Tibial nerve (tissue), 4 donors: ENCODE data around the gene ACSL1.

Experiments used
- EP300 ChIP-seq, 2 donors: sonication (generic); formaldehyde crosslinking; IDR thresholded peaks; one replicate each; pipeline ENCODE4 v1.6.1; 2017; ENCODE audit warnings: antibody characterized with exemption in 2 of 2, mild to moderate bottlenecking in 1 of 2
- POLR2A ChIP-seq, 2 donors: fragments of 450-650 bp; IDR thresholded peaks; one replicate each; pipeline ENCODE4 v1.6.1; 2017; ENCODE audit warnings: antibody characterized with exemption in 2 of 2, mild to moderate bottlenecking in 2 of 2, moderate library complexity in 2 of 2
- TF ChIP-seq, protein P1 (sequence below), 5 experiments: fragments of 200-600 bp in 3 of 5; fragments of 450-650 bp in 2 of 5; sonication (generic) in 3 of 5; IDR thresholded peaks; one replicate each; pipeline ENCODE4 v1.5.1; 2016 to 2019; ENCODE audit warnings: antibody characterized with exemption in 5 of 5, mild to moderate bottlenecking in 3 of 5, moderate library complexity in 2 of 5

DNA sequence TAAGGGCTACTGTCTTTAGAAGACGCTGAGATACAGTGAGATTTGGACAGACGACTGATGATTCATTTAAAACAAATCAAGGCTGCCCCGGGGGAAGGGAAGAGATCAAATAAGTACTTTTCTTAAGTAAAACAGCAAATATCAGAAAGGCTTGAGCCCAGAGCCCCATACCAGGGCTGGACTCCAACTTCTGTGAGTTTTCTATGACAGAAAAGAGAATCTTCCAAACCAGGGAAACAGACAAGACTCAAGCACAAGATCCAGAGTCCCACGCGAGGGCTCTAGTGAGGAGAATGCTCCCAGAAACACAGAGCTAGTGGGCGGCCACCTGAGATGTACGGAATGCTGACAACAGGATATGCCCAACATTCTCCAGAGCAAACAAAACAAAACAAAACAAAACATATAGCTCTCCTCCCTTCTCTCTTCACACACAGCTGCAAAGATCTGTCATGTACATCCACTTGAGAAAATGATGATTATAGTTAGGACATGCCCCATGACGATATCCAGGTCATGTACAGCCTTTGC lies 13.1 kb downstream of the ACSL1 start:
- TF ChIP-seq, protein P1, sequence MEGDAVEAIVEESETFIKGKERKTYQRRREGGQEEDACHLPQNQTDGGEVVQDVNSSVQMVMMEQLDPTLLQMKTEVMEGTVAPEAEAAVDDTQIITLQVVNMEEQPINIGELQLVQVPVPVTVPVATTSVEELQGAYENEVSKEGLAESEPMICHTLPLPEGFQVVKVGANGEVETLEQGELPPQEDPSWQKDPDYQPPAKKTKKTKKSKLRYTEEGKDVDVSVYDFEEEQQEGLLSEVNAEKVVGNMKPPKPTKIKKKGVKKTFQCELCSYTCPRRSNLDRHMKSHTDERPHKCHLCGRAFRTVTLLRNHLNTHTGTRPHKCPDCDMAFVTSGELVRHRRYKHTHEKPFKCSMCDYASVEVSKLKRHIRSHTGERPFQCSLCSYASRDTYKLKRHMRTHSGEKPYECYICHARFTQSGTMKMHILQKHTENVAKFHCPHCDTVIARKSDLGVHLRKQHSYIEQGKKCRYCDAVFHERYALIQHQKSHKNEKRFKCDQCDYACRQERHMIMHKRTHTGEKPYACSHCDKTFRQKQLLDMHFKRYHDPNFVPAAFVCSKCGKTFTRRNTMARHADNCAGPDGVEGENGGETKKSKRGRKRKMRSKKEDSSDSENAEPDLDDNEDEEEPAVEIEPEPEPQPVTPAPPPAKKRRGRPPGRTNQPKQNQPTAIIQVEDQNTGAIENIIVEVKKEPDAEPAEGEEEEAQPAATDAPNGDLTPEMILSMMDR (IDR thresholded peaks at IDR 0.05) = no peak
- TF ChIP-seq POLR2A (IDR thresholded peaks at IDR 0.05) (no peak), EP300 (IDR thresholded peaks at IDR 0.05) (no peak)
